GM04504 (cell line): ENCODE data around the gene GPR142.
A peak's percentile ranks its signal among the peaks of the same experiment; 100 is the strongest.

ENCODE experiments used
- DNase-seq: peaks from one replicate; pipeline ENCODE4 v3.0.0-alpha.2; 2012; ENCODE audit warnings: low read depth

GPR142 gene

DNA sequence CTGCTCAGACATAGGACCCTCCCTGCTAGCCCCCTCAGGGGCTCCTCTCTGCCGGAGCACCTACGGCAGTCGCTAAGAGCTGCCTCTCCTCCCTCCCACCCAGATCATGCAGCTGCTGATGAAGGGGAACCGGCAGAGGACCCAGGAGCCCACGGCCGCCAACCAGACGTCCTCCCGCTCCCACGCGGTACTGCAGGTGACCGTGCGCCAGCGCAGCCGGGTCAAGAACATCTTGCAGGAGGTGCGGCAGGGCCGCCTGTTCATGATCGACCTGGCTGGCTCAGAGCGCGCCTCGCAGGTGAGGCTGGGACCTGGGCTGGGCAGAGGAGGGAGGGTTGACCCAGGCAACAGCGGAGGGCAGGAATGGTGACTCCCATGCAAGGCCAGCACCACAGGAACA, 22.6 kb upstream of the GPR142 start:
- no peak for DNase-seq

DNA sequence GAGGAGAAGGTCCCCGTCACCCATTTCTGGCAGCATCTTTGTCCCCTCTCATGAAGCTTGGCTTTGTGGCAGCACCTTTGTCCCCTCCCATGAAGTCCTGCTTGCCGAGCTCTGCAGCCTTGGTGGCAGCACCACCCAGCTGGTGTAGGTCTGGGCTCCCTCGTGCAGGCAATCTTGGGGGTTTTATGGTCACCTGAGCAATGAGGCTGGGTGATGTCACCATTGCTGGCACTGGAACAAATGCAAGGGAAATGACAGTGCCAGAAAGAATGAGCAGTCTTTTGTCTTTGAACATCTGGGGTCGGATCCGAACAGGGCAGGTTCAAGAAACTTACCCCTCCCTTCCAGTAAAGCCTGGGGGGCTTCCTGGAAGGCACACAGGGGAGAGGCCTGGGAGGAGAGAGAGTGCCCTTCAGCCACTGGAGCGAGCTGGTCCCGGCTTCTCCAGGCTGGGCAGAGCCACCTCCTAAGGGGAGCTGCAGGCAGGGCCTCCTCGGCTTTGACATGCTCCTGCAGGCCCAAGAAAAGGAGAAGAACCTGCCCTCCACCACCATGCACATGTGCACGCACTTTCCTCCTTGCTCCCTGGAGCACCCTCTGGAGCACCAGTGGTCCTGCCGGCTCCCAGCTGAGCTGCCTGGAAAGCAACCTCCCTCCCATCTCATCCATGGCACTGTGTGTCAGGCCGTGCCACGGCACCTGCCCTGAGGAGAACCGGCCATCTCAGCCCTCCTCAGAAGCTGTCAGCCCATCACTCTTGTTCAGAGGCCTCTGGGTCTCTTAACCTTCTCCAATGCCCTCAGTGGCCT, 21.7 kb upstream of the GPR142 start:
- no peak for DNase-seq

GRCh38 chr17:74347646-74348045, 19.7 kb upstream of the GPR142 start:
- DNase-seq, result no peak

DNA sequence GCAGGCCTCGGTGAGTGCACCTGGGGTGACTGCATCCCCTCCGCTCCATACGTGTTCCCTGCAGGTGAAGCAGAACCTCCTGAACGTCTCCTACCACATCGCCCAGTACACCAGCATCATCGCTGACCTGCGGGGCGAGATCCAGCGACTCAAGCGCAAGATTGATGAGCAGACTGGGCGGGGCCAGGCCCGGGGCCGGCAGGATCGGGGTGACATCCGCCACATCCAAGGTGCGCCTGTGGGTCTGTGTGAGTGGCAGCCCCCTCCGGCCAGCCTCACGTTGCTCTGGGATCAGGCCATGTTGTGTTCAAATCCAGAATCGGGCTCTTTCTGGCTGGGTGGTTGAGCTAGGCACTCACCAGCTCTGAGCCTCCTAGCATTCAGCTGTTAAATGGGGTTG, 18.2 kb upstream of the GPR142 start:
- no peak for DNase-seq

DNA sequence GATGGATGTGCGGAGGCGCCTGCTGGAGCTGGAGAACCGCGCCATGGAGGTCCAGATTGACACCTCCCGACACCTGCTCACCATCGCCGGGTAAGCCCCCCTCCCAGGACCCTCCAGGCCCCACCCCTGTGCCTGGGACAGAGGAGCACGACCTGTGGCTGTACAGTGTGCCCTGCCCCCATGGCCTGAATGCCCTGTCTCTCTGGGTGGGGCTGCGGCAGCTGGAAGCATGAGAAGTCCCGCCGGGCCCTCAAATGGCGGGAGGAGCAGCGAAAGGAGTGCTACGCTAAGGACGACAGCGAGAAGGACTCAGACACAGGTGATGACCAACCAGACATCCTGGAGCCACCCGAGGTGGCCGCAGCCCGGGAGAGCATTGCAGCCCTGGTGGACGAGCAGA, 16.8 kb upstream of the GPR142 start:
- no peak for DNase-seq

GRCh38 chr17:74351552-74352210, 15.6 kb upstream of the GPR142 start:
- DNase-seq, result no peak

DNA sequence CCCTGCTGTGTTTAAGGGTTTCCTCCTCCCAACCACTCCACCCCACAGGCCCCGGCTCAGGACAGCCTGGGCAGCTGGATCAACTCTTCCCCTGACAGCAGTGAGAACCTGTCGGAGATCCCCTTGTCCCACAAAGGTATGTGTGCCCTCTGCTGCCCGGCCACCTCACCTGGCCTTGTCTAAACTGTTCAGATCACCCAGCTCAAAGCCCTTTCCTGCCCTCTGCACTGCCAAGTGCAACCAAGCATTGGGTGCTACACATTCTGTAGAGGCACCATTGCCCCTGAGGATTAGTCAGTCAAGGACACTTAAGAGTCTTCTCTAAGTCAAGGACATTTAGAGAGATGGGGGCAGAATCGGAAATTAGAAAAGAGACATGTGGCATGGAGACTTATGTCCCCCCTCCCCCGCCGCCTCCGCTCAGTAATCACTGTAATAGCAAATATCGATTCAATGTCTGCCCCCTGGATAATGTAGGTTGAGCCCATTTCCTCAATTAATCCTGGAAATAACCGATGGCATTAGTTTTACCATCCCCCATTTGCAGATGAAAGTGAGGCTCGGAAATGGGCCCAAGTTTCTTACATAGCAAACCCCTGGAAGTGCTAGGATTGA, 13.8 kb upstream of the GPR142 start:
- no peak for DNase-seq

DNA sequence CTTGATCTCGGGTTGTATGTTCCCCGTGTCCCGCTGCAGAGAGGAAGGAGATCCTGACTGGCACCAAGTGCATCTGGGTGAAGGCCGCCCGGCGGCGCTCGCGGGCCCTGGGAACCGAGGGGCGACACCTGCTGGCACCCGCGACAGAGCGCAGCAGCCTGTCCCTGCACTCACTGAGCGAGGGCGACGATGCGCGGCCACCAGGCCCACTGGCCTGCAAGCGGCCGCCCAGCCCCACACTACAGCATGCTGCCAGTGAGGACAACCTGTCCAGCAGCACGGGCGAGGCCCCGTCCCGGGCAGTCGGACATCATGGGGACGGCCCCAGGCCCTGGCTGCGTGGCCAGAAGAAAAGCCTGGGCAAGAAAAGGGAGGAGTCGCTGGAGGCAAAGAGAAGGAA, 13.2 kb upstream of the GPR142 start:
- DNase-seq, result no peak

DNA sequence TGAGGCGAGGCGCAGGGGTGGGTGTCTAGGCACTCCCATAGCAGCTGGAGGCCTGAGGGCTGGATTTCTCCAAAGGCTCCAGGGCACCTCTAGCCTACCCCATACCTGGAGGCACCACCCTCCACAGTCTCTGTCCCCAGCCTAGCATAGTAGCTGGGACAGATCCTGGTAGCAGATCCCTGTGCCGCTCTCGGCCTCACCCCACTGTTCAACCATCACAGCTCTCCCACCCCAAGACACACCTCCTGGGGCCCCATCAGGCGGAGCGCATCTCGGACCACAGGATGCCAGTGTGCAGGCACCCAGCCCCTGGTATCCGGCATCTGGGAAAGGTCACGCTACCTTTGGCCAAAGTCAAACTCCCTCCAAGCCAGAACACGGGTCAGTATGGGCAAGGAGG, 12.7 kb upstream of the GPR142 start:
- DNase-seq, result no peak

GRCh38 chr17:74355065-74355464, 12.2 kb upstream of the GPR142 start:
- no peak for DNase-seq

DNA sequence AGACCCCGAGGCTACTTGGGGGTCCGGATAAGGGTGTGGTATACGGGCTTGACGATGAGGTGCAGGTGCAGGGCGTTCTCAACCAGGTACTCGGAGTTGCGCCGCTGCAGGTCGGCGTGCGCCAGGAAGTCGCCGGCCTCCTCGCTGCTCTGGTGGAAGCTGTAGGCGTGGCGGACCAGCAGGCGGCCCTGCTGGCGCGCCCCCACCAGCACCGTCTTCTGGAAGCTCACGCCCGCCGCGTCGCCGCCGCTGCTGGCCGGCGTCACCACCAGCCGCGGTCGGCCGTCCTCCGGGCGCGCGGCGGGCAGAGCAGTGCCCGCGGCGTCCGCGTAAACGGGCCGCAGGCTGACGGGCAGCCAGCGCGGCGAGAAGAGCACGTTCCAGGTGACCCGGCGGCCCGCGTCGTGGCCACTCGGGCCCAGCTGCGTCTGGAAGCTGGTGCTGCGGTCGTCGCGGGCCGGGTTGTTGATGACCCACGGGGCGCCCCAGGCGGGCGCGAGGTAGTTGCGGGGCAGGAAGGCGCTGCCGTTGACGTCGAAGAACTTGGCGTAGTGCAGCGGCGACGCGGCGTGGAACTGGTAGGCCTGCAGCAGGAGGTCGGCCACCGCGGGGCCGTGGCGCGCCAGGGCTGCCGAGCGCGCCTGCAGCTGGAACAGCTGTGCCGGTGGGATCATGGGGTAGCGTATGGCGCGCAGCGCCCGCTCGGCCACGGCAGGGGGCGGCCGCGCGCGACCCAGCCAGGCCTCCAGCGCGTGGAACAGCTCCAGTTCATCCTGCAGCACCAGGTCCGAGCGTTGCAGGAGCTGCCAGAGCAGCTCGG, 10.4 kb upstream of the GPR142 start:
- no peak for DNase-seq

DNA sequence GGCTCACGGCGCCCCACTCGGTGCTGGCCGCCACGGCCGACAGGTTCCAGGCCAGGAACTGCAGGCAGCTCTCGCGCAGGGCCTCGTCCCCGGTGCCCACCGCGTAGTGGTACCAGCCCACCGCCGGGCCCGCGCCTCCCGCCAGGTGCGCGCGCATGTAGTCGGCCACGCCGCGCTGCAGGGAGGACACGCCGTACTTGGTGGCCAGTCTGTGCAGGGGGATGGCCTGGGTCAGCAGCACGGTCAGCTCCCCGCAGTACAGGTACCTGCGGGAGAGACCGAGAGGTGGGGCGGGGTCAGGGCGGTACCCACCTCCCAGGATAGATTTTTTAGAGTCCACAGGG, 9.9 kb upstream of the GPR142 start:
- DNase-seq, result no peak

DNA sequence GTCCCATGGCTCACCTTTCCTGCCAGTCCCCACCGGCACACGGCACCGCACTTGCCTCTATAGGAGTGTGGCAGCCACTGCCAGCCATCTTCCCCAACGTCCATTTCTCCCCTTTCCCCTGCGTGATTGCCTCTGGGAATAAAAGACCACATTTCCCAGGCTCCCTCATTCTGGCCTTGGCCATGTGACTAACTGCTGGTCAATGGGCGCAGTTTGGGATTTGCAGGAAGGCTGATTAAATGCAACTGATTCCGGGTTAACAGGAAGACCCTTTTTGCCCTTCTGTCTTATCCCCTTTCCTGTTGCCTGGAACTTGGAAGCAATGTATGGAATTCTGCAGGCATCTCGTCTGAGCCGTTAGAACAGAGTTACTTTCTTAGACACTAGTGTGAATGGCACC, 8.6 kb upstream of the GPR142 start:
- no peak for DNase-seq

DNA sequence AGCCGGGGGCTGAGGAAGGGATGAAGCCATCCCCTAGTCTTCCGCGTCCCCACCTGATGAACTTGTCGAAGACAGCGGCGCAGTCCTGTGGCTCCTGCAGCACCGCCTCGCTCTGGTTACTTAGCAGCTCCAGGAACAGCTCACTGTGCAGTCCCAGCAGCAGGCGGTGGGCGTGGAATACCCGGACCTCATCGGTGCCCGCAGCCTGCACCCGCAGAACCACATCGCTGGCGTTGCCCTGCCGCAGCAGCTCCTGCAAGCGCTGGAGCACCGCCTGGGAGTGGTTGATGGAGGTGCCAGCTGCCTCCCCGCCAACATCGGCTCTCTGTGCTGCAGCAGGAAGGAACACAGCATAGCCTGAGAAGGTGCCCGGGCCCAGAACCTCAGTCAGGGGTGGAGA, 7.4 kb upstream of the GPR142 start:
- no peak for DNase-seq

DNA sequence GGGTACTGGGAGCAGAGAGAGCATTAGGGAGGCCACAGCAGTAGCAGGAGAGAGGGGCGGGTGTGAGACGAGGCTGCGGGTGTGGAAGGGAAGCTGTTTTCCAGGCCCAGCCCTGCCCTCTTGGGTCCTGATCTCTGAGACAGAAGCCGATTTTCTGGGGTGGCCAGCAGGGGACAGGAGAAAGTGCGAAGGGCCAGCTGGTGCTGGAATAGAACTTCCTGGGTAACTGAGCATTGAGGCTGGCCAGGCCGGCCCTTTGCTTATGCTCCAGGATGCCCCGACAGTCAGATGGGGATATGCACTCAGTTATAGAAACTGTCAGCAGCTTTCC, 6.4 kb upstream of the GPR142 start:
- no peak for DNase-seq

- no peak for DNase-seq
Measured at GRCh38 chr17:74361230-74362068, 5.9 kb upstream of the GPR142 start, which contains the start of gene BTBD17. BTBD17 (minus strand) TSS chr17:74361868; CDS start chr17:74361819, 49 bp downstream.

GRCh38 chr17:74362069-74362405, 5.3 kb upstream of the GPR142 start:
- DNase-seq, result no peak

DNA sequence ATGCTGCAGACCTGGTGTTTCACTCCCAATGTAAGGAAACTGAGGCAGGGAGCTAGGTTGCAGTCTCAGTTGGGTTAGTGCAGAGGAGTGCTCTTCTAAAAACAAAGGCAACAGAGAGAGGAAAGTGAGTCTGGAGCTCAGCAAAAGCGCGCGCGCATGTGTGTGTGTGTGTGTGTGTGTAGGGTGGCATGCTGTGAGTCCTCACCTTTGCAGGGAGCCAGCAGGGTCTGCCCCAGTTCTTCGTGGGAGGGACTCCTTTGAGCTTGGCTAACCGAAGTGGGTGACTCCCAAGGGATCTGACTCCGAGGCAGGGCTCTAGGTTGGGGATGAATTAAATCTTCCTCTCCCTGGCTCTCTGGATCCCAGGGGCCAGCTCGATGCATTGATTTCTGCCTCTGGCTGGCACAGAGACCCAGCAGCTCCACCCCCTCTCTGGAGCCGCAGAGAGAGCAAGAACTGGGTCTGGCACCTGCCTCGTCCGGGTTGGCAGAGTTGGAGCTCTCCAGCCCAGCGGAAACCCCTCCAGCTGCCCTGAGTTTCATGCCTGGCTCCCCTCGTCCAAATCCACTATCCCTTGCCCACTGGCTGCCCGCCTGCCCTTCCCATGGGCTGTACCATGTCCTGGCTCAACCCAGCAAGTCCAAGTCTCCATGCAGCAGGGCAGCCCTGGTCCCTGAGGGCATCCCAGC, 4.4 kb upstream of the GPR142 start:
- no peak for DNase-seq

DNA sequence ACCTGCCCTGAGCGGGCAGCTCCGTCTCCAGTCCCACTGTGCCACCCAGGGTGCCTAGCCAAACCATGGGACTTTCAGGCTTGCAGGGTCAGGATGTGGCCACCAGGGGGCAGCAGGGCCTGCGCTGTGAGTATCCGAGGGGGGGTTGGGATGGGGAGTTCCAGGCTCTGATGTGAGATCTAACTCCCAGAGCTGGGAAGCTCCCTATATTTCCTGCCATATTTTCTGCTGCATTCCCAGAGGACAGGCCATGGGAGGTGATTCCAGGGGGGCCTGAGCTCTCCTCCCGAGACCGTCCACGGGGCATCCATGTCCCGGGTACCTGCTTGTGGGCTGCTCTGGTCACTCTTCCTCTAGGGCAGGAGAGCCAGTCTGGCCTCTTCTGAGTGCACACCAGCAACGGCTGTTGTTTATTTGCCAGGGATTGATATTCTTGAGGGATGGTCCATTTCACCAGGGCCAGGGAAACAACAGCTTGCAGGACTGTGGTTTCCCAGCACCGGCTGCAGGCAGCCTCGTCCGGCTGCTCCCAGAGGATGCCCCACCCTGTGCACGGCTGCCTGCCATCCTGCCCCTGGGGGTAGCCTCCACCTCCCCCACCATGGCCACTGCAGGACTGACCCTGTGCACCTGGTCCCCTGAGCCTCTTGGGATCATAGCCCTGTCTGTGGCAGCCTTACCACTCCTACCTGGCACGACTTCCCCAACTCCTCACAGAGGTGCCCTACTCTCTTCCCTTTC, 1.2 kb downstream of the GPR142 start:
- peak; percentile 16 for DNase-seq

DNA sequence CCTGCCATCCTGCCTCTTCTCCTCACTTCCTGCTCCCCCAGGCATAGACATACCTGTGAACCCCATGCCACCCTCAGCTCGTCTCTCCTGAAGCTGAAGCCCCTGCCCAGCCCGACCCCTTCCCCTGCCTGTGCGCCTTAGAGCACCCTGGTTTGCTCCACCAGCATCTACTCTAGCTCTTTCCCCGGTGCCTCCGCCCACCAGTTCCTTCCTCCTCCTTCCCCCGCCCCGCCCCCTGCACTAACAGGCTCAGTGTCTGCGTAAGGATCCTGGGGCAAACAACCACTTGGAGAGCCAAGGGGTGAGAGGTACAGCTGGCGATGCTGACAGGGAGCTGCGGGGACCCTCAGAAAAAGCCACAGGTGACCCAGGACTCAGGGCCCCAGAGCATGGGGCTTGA, 1.9 kb downstream of the GPR142 start:
- DNase-seq, result no peak
